LoVo (cell line): ENCODE results near the gene AIRE.

Experiments used
- DNase-seq: peaks from one replicate; pipeline ENCODE4 v3.0.0-alpha.2; 2016; ENCODE audit warnings: low spot score

The AIRE gene

GRCh38 chr21:44291936-44292811, 6.5 kb downstream of the AIRE start:
- no peak for DNase-seq

DNA sequence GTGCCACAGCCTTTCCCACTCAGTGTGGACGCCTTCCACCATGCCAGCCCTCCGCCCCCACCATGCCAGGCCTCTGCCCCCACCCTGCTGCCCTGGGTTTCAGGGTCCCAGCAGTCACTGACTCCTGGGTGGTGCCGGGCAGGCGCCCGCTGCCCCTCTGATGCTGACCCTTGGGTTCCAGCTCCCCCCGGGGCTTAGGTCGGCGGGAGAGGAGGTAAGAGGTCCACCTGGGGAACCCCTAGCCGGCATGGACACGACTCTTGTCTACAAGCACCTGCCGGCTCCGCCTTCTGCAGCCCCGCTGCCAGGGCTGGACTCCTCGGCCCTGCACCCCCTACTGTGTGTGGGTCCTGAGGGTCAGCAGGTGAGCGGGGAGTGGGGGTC, 7.1 kb downstream of the AIRE start:
- no peak for DNase-seq

DNA sequence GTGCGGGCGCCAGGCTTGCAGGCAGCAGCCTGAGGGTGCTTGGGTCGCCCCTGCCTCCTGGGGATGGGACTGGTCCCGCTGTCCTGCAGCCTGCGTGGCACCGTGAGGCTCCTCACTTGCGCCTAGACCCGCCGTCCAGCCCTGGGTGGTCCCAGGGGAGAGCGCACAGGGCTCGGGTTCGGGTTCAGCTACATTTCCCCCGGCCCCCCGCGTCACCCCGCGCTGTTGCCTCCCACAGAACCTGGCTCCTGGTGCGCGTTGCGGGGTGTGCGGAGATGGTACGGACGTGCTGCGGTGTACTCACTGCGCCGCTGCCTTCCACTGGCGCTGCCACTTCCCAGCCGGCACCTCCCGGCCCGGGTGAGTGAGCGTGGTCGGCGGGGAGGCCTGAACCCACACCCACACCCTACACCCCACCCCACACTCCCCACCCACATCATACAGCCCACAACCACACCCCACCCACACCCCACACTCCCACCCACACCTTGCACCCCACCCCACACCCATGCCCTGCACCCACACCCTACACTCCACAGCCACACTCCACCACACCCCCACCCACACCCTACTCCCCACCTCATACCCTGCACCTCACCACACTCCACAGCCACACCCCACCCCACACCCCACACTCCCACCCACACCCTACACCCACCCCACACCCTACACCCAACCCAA, 8.0 kb downstream of the AIRE start:
- DNase-seq = no peak

- DNase-seq = no peak
Observed at GRCh38 chr21:44294391-44295162, 8.9 kb downstream of the AIRE start.

GRCh38 chr21:44295163-44295573, 9.5 kb downstream of the AIRE start:
- no peak for DNase-seq

- no peak for DNase-seq
Observed at GRCh38 chr21:44295646-44296045, 10.0 kb downstream of the AIRE start.

DNA sequence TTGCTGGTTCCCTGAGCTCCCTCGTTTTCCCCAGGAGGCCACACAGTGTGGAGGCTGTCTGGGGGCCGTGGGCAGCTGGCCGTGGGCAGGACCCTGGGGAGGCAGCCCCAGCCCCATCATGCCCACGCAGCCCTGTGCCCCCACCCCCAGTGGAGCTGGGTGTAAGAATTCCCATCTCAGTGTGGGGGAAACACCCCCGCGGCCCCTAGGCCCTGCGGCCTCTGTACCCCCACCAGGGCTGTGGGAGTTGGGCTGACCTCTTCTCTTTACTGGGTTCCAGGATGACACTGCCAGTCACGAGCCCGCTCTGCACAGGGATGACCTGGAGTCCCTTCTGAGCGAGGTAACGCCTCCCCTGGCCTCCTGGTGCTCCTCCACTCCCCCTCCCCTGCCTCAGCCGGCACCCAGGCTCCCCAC, 10.4 kb downstream of the AIRE start:
- no peak for DNase-seq

- no peak for DNase-seq
Observed at GRCh38 chr21:44296916-44297315, 11.2 kb downstream of the AIRE start.

DNA sequence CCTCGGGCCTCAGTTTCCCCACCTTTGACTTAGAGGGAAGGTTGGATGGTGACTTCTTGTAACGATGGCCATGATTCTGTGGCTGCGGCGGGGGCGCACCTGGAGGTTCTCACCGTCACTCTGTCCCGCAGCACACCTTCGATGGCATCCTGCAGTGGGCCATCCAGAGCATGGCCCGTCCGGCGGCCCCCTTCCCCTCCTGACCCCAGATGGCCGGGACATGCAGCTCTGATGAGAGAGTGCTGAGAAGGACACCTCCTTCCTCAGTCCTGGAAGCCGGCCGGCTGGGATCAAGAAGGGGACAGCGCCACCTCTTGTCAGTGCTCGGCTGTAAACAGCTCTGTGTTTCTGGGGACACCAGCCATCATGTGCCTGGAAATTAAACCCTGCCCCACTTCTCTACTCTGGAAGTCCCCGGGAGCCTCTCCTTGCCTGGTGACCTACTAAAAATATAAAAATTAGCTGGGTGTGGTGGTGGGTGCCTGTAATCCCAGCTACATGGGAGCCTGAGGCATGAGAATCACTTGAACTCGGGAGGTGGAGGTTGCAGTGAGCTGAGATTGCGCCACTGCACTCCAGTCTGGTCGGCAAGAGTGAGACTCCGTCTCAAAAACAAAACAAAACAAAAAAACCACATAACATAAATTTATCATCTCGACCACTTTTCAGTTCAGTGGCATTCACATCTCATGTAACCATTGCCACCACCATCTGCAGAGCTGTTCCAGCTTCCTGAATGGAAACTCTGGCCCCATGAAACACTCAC, 12.0 kb downstream of the AIRE start:
- DNase-seq = peak; percentile 73

- no peak for DNase-seq
Observed at GRCh38 chr21:44298301-44298700, 12.6 kb downstream of the AIRE start.

- DNase-seq = no peak
Observed at GRCh38 chr21:44299085-44299457, 13.4 kb downstream of the AIRE start.

DNA sequence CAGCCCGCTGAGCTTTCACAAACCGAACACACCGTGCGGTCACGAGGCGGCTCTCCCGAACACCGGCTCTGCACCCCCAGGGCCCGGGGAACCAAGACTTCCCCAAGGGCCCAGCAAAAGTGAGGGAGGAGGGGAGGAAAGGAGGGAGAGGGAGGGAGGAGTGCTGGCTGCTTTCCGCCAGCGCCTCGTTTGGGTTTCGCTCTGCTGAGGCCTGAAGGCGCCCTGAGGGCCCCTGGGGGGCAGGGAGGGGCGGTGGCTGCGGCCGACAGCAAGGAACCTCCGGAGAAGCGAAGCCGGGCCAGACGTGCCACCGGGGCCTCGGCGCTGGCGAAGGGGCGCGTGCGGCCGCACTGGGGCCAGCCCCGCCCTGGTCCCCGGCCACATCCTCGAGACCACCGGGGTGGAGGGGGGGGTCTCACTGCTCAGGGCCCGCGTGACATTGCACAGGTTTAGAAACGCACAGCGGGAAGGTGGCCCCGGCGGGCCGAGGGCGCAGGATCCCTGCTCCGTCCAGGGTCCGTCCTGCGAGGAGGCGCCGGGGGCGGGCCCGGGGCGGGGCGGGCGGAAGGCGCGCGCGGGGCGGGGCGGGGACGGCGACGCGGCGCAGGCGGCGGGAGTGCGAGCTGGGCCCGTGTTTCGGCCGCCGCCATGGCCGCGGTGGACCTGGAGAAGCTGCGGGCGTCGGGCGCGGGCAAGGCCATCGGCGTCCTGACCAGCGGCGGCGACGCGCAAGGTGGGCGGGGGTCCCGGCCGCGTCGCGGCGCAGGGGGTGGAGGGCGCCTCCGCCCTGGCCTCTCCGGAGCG, 14.0 kb downstream of the AIRE start, which contains the start of gene PFKL:
Gene PFKL, plus strand, starts transcription at position 596 of the 804 bp plus-strand sequence. Its CDS starts 53 bp downstream, at position 649.
- DNase-seq = peak; percentile 69

- peak; percentile 42 for DNase-seq
Observed at GRCh38 chr21:44300262-44300959, 14.7 kb downstream of the AIRE start.

GRCh38 chr21:44301141-44301540, 15.5 kb downstream of the AIRE start:
- no peak for DNase-seq

- no peak for DNase-seq
Observed at GRCh38 chr21:44301961-44302406, 16.3 kb downstream of the AIRE start.

DNA sequence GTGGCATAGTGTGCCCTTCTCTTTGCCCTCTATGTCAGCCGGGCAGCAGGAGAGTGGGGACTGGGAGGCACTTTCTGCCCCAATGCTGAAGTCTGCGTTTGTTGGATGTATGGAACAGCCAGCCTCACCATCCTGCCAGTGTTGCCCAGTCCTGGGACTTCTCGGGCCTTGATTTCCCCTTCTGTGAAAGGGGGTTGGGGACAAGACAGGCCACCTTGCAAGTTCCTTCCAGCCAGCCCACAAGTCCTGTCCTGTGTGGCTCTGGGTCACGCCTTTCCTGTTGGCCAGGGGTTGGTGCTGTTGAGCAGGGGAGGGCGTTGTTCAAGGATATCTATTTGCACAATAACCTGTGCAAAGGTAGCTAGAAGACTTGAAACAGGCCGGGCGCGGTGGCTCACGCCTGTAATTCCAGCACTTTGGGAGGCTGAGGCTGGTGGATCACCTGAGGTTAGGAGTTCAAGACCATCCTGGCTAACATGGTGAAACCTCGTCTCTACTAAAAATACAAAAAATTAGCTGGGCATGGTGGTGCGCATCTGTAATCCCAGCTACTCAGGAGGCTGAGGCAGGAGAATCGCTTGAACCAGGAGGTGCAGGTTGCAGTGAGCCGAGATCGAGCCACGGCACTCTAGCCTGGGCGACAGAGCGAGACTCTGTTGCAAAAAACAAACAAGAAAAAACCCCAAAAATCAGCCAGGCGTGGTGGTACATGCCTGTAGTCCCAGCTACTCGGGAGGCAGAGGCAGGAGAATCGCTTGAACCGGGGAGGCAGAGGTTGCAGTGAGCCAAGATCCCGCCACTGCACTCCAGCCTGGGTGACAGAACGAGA, 17.1 kb downstream of the AIRE start:
- peak; percentile 21 for DNase-seq

DNA sequence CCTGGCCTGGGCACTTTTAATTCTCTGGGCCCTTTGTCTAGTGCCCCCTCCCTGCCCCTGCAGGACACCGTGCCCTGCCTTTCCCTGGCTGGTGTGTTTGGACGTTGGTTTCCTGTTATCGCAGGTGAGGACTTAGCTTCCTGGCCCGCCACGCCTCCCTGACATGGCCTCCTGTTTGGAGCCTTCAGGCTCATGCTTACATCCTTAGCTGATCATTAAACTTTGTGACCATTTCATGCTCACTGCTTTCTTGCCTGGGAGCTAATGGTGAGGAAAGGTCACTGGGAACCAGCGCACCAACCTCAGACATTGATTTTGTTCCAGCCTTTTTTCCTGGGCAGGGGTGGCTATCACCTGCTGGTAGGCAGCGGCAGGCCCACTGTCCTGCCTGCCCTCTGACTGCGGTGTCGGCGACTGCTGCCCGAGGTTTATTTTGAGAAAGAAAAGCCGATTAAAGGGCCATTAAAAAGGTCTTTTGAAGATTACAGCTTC, 17.9 kb downstream of the AIRE start:
- DNase-seq = no peak

GRCh38 chr21:44304011-44304616, 18.4 kb downstream of the AIRE start:
- DNase-seq = no peak

- DNase-seq = no peak
Observed at GRCh38 chr21:44304877-44305293, 19.2 kb downstream of the AIRE start.
